Stimulated activated CD4-positive, alpha-beta T cell treated with anti-CD3 and anti-CD28 coated beads, Interleukin-1b, Interleukin-23, amount 100 ng/mL, for 48 hours (primary cell): ENCODE data around the gene OR2A5.
"Not testable (repeated sequence)": the region's sequence is repeated elsewhere in the genome, so short reads cannot be mapped to it uniquely, and the experiment has no call there.

Experiments used
- DNase-seq: peaks from one replicate; pipeline ENCODE4 v3.0.0-alpha.2; 2020

The OR2A5 gene

DNA sequence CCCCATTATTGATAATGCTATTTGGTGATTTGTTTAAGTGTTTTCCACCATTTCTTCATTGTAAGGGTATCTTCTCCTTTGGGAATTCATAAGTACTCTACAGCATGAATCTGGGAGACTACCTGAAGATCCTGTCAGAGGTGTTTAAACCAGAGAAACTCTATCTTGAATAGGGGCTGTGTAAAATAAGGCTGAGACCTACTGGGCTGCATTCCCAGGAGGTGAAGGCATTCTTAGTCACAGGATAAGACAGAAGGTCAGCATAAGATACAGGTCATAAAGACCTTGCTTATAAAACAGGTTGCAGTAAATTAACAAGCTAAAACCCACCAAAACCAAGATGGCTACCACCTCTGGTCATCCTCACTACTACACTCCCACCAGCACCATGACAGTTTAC lies 13.4 kb upstream of the OR2A5 start:
- no peak for DNase-seq

GRCh38 chr7:144036302-144036885 lies 12.4 kb upstream of the OR2A5 start:
- no peak for DNase-seq

DNA sequence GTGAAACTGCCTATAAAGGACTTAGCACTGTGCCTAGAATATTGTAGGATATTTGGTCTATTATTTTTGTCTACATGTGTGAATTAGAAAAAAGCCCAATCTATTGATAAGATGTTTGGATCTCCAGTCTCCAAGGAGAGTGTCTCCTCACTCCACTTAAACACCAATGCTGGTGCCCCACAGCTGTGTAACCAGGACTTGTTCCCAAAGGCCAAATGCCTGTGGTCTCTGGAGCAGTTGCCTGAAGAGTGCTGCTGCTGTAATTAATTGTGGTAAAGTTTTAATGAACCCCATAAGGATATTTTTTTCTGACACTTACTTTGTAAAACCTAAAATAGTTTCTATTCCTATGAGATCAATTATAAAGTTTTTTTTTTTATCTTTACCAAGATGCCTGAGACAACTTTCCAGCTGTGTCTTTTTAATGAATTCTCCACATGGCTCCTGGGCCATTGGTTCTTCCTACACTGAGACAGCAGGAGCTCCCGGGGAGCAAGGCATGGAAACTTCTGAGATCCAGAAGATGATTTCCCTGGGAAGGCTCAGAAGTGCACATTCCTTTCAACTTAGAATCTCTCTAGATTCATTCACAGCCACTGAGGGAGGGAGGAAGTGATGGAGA lies 11.2 kb upstream of the OR2A5 start:
- no peak for DNase-seq

GRCh38 chr7:144038887-144039286 lies 9.9 kb upstream of the OR2A5 start:
- DNase-seq: no peak

- DNase-seq: no peak
These were observed 743 bp downstream of the OR2A5 start for GRCh38 chr7:144049491-144049890.

GRCh38 chr7:144050093-144050492 lies 1.3 kb downstream of the OR2A5 start:
- DNase-seq: no peak

DNA sequence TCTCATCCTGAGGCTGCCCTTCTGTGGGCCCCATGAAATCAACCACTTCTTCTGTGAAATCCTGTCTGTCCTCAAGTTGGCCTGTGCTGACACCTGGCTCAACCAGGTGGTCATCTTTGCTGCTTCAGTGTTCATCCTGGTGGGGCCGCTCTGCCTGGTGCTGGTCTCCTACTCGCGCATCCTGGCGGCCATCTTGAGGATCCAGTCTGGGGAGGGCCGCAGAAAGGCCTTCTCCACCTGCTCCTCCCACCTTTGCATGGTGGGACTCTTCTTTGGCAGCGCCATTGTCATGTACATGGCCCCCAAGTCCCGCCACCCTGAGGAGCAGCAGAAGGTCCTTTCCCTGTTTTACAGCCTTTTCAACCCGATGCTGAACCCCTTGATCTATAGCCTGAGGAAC lies 2.1 kb downstream of the OR2A5 start:
- DNase-seq: not testable (repeated sequence)

GRCh38 chr7:144057954-144058353 lies 9.2 kb downstream of the OR2A5 start:
- no peak for DNase-seq

- DNase-seq: no peak
These were observed 15.0 kb downstream of the OR2A5 start for GRCh38 chr7:144063710-144064109.

DNA sequence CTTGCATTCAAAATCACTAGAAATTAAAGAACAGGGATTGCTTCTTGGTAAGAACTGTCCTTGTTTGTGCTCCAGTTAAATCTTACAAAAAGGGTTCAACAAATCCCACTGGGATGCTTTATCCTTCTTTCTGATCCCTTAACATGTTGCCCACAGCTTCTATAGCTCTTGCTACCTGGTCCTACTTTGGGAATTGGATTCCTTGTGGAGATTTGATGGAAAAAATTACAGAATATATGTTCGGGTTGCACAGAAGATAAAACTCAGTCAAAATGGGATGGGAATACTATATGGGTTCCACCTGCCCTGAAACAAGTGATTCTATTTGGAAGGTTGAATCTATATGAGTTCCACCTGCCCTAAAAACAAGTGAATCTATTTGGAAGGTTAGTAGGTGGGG lies 20.8 kb downstream of the OR2A5 start, which contains the start of gene OR2A25:
TSS of gene OR2A25 (plus strand) at position 301 of the 400 bp plus-strand sequence. CDS start 4,409 bp downstream, outside the sequence.
- DNase-seq: no peak

GRCh38 chr7:144069953-144070352 lies 21.2 kb downstream of the OR2A5 start:
- DNase-seq: no peak

GRCh38 chr7:144074374-144074773 lies 25.6 kb downstream of the OR2A5 start:
- DNase-seq: no peak

DNA sequence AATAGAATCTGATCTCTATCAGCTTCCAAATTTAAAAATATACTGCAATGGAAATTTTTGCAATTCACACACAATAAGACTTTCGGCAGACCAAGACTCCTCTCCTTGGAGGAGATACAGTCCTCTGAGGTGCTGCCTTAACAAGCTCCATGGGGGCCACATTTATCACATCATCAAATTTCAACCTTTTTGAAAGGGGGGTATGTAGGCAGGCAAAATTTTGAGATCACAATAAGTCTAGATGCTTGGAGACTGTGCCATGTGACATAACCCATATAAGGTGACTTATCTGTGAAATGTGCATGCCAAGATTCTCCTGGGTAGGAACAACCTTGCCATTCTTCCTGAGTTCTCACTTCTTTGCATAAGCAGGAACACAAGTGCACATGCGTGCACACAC lies 37.2 kb downstream of the OR2A5 start, which contains the start of gene OR2A12:
TSS of gene OR2A12 (plus strand) at position 301 of the 400 bp plus-strand sequence. CDS start 8,830 bp downstream, outside the sequence.
- DNase-seq: no peak

DNA sequence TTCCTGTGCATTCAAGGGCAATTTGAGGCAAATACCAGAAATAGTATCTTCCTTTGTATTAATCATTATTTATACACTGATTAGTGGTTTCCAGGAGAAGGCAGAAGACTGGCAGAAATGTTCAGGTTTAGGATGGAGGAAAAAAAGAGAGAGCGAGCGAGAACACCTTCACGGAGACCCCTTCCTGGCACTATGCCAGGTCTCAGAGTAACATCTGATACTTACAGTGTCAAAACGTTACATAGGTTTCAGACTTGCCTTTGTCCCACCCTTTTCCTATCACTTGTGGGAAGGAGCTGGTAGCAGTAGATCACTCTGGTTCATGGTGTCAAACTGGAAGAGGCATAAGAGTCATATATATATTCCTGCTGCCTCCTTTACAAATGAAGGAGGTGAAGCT lies 38.0 kb downstream of the OR2A5 start:
- DNase-seq: no peak

DNA sequence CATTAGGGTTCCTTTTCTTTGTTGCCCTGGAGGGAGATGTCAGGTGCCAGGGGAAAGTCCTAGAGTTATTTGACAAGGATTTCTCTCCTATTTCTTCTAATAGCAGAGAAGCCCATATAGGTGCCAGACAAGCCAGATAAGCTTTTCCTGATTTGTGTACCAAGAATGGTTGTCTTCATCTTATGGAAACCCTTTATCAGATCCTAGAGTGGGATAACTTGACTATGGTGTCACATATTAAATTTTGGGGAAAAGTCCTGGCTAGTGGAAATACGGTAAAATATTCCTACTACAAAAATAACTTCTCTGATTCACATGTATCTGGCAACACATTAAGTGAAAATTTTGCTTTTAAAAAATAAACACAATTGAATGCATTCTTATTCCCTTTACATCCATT lies 38.5 kb downstream of the OR2A5 start:
- DNase-seq: no peak

- no peak for DNase-seq
These were observed 41.9 kb downstream of the OR2A5 start for GRCh38 chr7:144090667-144091066.

GRCh38 chr7:144098776-144099175 lies 50.0 kb downstream of the OR2A5 start:
- DNase-seq: no peak

GRCh38 chr7:144100607-144101006 lies 51.9 kb downstream of the OR2A5 start:
- no peak for DNase-seq

DNA sequence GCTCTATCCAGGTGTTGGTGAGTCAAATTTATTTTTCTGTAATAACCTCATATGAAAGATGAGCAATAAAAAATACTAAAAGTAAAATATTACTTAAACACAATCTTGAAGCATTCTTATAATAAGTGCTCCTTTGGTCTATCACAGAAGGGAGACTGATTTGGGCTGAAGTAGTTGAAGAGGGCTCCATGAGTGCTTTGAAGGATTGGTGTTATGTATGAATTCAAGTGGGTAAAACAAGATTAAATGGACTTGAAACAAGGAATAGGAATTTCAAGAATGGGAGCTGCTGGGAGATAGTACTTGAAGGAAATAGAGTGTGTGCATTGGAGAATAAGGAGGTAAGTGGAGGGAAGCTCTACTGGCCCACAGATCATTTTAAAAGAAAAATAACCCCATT lies 53.3 kb downstream of the OR2A5 start:
- no peak for DNase-seq

- no peak for DNase-seq
These were observed 56.5 kb downstream of the OR2A5 start for GRCh38 chr7:144105211-144105610.
